HG02938 (cell line): ENCODE results near the gene ZNF740.

Experiments
- ATAC-seq: cut with Tn5 transposase; IDR thresholded peaks from one replicate; pipeline ENCODE4 v1.9.1; 2021; ENCODE audit warnings: mild to moderate bottlenecking, moderate library complexity; ENCODE audit not compliant: unreplicated experiment

ZNF740 gene

GRCh38 chr12:53224897-53225634, 44.5 kb downstream of the ZNF740 start:
- no peak for ATAC-seq

DNA sequence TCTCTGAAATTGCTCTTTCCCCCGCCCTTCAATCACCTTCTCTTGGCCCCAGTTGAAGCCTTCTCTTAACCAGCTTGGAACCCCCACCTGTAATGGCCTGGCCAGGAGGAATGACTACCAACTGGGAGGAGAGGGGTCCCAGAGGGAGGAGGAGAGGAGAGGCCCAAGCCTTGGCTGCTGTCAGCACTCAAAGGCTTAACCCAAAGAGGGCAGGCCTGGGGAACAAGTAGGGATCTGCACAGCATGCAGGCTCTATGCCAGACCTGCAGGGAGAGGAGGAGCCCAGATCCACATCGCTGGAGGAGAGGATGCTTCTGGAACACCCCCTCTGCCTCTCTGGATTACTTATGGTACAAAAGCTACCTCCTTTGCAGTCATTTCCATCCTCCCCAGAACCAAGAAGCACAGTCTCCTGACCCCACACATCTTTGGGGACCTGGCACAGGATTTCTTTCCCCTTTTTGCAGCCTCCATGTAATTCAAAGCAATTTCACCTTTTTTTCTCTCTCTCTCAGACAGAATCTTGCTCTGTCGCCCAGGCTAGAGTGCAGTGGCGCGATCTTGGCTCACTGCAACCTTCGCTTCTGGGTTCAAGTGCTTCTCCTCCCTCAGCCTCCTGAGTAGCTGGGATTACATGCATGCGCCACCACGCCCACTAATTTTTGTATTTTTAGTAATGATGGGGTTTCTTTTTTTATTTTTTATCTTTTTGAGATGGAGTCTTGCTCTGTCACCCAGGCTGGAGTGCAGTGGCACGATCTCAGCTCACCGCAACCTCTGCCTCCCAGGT, 45.3 kb downstream of the ZNF740 start:
- no peak for ATAC-seq

GRCh38 chr12:53226815-53227214, 46.3 kb downstream of the ZNF740 start:
- ATAC-seq: no peak

DNA sequence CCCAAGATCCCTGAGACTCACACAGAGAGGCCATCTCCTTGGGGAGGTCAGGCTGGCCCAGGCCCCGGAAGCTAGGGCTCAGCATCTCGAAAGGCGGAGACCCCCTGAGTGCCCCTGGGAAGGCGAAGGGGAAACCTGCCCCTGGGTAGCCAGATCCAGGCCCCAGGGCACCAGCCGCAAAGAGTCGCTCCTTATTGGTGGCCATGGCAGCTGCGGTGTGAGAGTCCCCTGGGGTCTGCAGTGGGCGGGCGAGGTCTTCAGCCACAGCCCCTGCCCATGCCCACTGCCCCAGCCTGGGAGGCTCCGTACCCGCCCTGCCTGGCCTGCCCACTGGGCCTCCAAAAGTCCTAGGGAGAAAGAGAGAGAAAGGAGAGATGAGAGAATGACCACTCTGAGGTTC, 46.8 kb downstream of the ZNF740 start:
- no peak for ATAC-seq

- ATAC-seq: no peak
These were observed 47.3 kb downstream of the ZNF740 start for GRCh38 chr12:53227836-53228235.

DNA sequence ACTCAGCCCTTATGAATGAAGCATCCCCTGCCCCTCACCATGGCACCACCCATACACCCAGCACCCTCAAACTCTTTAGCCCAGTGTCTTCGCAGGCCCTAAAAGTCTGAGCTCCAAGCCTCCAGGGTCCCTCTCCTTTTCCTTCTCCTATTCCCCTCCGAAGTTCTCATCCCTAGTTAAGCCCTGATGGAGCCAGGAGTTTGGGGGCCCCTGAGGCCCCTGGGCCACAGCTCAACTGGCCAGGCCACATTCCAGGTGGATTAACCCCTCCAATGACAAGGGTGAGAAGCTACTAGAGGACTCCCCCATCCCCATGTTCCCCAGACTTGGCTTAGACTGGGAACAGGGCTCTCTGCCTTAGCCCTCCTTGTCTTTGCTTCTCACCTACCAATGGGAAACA, 48.9 kb downstream of the ZNF740 start:
- ATAC-seq: no peak

GRCh38 chr12:53230108-53230845, 49.8 kb downstream of the ZNF740 start:
- no peak for ATAC-seq

- no peak for ATAC-seq
These were observed 51.1 kb downstream of the ZNF740 start for GRCh38 chr12:53231671-53231920.

DNA sequence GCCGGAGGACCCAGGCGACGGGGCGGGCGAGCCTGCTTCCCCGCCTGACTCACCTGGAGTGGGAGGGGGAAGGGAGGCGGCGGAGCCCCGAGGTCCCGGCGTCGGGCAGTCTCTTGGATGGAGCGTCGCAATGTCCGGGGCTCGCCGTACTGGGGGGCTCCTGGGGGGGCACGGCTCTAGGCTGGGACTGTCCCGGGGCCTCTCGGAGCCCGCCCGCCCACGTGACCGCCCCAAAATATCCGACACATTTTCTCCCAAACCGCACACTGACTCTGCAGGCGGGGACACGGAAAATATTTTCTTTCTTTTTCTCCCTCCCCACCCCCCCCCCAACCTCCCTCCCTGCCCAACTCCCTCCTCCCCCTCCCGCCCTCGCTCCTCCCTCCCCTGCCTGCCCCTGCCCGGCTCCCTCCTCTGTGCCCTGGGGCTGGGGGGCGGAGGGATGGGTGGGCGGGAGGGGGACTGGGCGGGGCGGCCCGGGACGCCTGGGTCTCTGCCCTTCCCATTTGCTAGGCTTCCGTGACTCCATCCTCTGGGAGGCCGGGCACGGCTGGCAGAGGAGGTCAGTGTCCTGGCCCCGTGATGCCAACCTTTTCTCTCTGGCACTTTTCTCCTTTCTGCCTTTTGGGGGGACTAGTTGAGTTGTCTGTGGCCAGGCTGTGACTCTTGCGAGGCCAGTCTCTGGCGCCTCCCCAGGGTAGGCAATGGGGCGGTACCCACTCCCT, 51.6 kb downstream of the ZNF740 start, which contains the start of gene RARG:
TSS of gene RARG (minus strand) at position 289 of the 725 bp plus-strand sequence. CDS start 4,664 bp downstream, outside the sequence.
- no peak for ATAC-seq

DNA sequence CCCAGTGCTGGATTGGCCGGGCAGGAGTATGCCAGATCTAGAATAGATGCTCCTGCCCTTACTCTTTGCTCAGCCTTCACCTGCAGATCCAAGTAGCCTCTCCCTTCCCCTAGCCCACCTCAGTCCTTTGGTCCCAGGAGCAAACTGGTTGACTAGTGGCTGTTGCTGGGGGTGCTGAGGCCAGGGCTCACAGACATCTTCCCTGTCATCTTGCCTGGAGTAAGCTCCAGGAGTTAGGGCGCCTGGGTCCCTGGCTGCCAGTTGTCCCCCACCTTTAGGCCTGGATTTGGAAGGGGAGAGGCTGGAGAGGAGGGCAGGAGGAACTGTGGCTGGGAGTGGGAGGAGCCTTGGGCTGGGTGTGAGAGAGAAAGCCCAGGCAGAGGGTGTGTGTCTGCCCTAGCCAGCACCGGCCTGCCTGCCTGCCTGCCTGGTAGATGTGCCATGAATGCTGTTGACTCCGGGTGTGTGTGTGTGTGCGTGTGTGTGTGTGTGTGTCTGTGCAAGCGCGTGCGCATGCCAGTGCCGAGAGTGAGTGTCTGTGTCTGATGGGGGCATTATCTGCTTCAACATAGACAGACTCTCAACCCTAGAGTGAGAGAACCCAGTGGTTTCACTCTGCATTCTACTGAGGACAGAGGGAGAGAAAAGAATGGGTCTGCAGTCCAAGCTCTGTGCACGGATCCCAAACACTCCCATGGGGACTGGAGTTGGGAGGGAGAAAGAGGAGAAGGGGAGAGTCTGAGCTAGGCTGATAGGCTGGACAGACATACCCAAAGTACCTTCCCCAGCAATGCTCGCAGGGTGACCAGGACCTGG, 52.3 kb downstream of the ZNF740 start:
- ATAC-seq: no peak

- ATAC-seq: no peak
These were observed 53.2 kb downstream of the ZNF740 start for GRCh38 chr12:53233671-53234121.

GRCh38 chr12:53234271-53234914, 53.9 kb downstream of the ZNF740 start:
- no peak for ATAC-seq

GRCh38 chr12:53235164-53235563, 54.6 kb downstream of the ZNF740 start:
- no peak for ATAC-seq

DNA sequence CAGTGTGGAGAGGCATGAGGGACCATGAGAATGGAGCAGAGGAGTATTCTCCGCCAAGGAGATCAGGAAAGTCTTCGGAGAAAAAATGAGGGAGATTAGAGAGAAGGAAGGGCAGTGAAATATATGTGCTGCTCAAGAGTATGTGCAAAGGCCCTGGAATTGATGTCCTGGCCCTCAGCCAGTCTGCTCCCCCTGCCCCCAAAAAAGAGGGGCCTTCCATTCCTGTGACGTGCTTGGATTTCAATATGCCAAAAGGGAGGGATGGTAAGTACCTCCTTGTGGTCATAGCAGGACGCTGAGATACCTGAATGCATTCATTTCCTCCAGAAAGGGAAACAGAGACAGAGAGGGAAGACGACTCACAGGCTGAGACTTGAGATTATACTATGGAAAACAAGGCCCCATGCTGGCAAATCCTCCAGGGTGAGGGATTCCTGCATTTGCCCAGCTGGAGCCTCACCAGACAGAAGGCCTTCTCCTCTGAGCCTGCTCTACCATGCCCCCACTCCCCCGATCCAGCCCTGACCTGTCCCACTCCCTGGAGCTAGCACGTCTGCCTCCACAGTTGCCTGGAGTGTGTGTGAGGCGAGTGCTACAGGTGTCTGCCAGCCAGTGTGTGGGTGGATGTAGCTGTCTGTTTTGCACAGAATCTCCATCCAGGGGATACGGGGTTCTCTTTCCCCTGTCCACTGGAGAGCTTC, 55.4 kb downstream of the ZNF740 start:
- no peak for ATAC-seq

GRCh38 chr12:53236443-53237111, 56.1 kb downstream of the ZNF740 start:
- no peak for ATAC-seq

DNA sequence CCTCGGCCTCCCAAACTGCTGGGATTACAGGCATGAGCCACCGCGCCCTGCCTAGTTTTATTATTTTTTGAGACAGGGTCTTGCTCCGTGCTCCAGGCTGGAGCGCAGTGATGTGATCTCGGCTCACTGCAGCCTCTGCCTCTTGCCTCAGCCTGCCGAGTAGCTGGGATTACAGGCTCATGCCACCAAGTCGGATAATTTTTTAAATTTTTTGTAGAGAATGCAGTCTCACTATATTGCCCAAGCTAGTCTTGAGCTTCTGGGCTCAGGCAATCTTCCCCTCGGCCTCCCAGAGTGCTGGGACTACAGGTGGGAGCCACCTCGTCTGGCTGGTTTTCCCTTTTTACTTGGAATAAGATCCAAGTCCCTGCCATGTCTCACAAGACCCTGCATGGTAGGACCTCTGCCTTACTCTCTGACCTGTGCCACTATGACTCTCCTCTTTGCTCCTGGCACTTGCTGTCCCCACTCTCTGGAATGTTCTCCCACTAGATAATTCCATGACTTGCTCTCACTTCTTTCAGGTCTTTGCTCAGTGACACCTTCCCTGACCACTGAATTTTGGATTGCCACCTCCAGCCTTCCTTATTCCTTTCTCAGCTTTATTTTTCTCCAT, 59.2 kb downstream of the ZNF740 start:
- no peak for ATAC-seq

DNA sequence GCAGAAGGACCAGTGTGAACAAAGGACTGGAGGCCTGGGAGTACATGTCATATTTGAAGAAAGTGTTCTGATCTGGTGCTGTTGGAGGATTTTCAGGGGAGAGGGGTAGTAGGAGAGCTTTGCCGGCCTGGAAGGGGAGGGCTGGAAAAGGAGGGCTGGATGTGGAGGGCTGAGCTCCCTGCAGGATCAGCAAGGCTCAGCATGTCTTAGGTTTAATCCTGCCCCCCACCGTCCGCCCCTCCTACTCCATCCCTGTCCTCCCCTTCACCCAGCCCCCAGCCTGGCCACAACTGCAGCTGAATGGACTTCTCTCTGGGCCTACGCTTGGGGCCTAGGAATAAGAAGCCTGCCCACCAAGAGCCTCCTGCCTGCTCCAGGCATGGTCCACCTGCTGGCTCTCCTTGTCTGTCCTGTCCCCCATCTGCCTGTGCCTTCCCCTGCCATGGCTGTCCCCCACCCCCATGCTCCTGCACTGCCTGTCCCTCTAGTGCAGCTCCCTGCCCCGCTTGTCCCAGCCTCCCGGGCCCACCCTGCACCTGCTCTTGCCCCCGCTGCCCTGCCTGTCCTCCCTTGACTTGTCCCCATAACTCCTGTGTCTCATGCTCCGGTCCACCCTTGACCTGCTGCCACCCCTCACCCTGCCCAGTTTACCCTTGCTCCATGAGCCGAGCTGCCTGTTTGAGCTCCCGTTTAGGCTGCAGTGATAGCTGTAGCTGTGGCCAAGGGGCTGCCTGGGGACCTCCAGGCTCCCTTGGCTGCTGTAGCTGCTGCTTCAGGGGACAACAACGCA, 61.3 kb downstream of the ZNF740 start:
- ATAC-seq: no peak
